ENCODE results near the gene APMAP. TPM values are rescaled to one million over a fixed set of nuclear protein-coding genes. Genes with fewer than 3 reads are reported as not detected.
A peak's percentile ranks its signal among the peaks of the same experiment; 100 is the strongest.

The APMAP gene
- total and polyA plus RNA-seq, 4 donors: 132 to 378 (median 234) TPM

DNA sequence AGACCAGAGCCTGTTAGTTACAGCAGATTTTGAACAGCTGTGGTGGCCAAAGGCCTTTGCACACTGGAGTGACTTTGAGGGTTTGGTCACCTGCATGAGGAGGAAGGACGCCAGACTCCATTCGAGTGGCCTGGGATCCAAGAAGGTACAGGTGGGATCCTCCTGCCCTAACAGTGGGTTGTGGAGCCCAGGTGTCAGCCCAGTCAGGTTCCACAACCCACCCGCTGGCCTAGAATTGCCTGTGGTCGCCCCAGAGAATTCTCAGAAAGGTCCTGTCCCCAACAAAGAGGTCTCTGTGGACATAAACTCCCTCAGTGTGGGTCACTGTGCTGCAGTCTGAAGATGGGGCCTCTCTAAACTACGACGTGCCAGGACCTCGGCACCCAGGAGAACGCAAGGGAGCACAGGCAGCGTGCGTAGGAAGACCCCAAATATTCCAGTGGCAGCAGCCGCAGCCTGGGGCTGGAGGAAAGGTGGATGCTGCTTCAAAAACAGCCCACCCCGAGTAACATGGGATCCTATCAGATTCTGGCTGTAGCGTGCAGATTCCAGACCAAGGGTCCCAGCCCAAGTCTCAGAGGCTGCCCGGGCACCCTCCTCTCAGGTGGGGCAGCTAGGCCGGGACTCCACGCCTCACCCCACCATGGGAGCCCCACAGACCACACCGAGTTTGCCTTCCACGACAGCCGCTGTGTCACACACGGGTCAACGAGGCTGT lies 49.4 kb upstream of the APMAP start:
- Histone ChIP-seq H3K27ac (ENCODE audit: low read depth in 1 of 2, low read length in 2 of 2) (no peak overlapping the region), H3K9ac (ENCODE audit: low read depth in 1 of 2, low read length in 2 of 2) (no peak overlapping the region)
- WGBS: 93% methylated on average over 21 of the region's 21 CpGs

DNA sequence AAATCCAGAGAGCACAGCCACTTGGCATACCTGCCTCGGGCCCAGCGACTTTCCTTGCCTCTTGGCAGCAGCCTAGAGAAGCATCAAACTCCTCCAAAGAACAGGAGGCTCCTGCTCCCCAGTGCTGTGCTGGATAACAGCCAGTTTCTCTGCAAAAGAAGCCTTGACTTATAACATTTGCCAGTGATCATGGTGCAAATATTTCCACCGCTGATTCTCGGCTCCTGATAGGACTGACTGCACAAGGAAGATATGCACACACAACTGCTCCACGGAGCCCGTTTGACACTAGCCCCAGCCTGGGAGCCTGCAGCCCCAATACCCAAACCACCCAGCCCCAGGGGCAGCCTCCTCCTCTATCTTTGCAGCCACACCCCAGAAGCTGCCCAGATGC lies 47.9 kb upstream of the APMAP start:
- no peak overlapping the region for H3K9ac ChIP-seq (ENCODE audit: low read depth in 1 of 2, low read length in 2 of 2)
- TF ChIP-seq, protein P1, sequence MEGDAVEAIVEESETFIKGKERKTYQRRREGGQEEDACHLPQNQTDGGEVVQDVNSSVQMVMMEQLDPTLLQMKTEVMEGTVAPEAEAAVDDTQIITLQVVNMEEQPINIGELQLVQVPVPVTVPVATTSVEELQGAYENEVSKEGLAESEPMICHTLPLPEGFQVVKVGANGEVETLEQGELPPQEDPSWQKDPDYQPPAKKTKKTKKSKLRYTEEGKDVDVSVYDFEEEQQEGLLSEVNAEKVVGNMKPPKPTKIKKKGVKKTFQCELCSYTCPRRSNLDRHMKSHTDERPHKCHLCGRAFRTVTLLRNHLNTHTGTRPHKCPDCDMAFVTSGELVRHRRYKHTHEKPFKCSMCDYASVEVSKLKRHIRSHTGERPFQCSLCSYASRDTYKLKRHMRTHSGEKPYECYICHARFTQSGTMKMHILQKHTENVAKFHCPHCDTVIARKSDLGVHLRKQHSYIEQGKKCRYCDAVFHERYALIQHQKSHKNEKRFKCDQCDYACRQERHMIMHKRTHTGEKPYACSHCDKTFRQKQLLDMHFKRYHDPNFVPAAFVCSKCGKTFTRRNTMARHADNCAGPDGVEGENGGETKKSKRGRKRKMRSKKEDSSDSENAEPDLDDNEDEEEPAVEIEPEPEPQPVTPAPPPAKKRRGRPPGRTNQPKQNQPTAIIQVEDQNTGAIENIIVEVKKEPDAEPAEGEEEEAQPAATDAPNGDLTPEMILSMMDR (IDR thresholded peaks at IDR 0.05; ENCODE audit: low read depth, low read length, missing input control): no peak
- TF ChIP-seq FOXA2 (IDR thresholded peaks at IDR 0.05): no peak
- peaks cover 25 to 80% (median 64%) of the 10 kb centered on the region in 4 donors for H3K4me1 ChIP-seq (ENCODE audit: control insufficient read depth in 4 of 4, insufficient read depth in 4 of 4, low read length in 3 of 4)
- peak; percentile 75 for DNase-seq (ENCODE audit: low spot score)
- H3K27ac ChIP-seq (ENCODE audit: low read depth in 1 of 2, low read length in 2 of 2): peak overlapping the region; percentile 44 to 52
- no peaks in the 10 kb centered on the region for H3K36me3 ChIP-seq (ENCODE audit: control insufficient read depth in 4 of 4, insufficient read depth in 3 of 4, low read depth in 1 of 4, low read length in 3 of 4)
- H3K4me3 ChIP-seq (ENCODE audit: low read depth in 1 of 3, low read length in 3 of 3): no peak overlapping the region
- no peaks in the 10 kb centered on the region for H3K9me3 ChIP-seq (ENCODE audit: control insufficient read depth in 4 of 4, low read length in 3 of 4)
- no peaks in the 10 kb centered on the region for H3K27me3 ChIP-seq (ENCODE audit: control insufficient read depth in 4 of 4, insufficient read depth in 4 of 4, low read length in 3 of 4)
- 31% methylated on average over 6 of the region's 6 CpGs for WGBS

More for the DNA sequence above, 49.4 kb upstream of the APMAP start:
- H3K9me3 ChIP-seq (ENCODE audit: control insufficient read depth in 4 of 4, low read length in 3 of 4): no peaks in the 10 kb centered on the region
- TF ChIP-seq FOXA1 (IDR thresholded peaks at IDR 0.05): no peak
- TF ChIP-seq SP1 (IDR thresholded peaks at IDR 0.05): no peak
- TF ChIP-seq YY1 (IDR thresholded peaks at IDR 0.05): no peak
- no peak for TF ChIP-seq TAF1 (conservative IDR thresholded peaks at IDR 0.05)
- TF ChIP-seq NR2F2 (IDR thresholded peaks at IDR 0.05): no peak
- TF ChIP-seq, protein P2, sequence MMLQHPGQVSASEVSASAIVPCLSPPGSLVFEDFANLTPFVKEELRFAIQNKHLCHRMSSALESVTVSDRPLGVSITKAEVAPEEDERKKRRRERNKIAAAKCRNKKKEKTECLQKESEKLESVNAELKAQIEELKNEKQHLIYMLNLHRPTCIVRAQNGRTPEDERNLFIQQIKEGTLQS (IDR thresholded peaks at IDR 0.05): no peak
- TF ChIP-seq HNF4A (conservative IDR thresholded peaks at IDR 0.05): no peak
- TF ChIP-seq RXRA (IDR thresholded peaks at IDR 0.05): no peak
- TF ChIP-seq, protein P1 (IDR thresholded peaks at IDR 0.05; ENCODE audit: low read depth, low read length, missing input control): no peak
- TF ChIP-seq RAD21 (IDR thresholded peaks at IDR 0.05): no peak
- TF ChIP-seq EGR1 (IDR thresholded peaks at IDR 0.05; ENCODE audit: low read depth in 2 of 2): no peak
- TF ChIP-seq, protein P3, sequence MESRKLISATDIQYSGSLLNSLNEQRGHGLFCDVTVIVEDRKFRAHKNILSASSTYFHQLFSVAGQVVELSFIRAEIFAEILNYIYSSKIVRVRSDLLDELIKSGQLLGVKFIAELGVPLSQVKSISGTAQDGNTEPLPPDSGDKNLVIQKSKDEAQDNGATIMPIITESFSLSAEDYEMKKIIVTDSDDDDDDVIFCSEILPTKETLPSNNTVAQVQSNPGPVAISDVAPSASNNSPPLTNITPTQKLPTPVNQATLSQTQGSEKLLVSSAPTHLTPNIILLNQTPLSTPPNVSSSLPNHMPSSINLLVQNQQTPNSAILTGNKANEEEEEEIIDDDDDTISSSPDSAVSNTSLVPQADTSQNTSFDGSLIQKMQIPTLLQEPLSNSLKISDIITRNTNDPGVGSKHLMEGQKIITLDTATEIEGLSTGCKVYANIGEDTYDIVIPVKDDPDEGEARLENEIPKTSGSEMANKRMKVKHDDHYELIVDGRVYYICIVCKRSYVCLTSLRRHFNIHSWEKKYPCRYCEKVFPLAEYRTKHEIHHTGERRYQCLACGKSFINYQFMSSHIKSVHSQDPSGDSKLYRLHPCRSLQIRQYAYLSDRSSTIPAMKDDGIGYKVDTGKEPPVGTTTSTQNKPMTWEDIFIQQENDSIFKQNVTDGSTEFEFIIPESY (IDR thresholded peaks at IDR 0.05): no peak
- no peak for TF ChIP-seq FOXA2 (IDR thresholded peaks at IDR 0.05)
- DNase-seq (ENCODE audit: low spot score): no peak
- H3K4me1 ChIP-seq (ENCODE audit: control insufficient read depth in 4 of 4, insufficient read depth in 4 of 4, low read length in 3 of 4): peaks cover 34 to 88% (median 74%) of the 10 kb centered on the region in 4 donors
- H3K36me3 ChIP-seq (ENCODE audit: control insufficient read depth in 4 of 4, insufficient read depth in 3 of 4, low read depth in 1 of 4, low read length in 3 of 4): no peaks in the 10 kb centered on the region
- no peak overlapping the region for H3K4me3 ChIP-seq (ENCODE audit: low read depth in 1 of 3, low read length in 3 of 3)
- H3K27me3 ChIP-seq (ENCODE audit: control insufficient read depth in 4 of 4, insufficient read depth in 4 of 4, low read length in 3 of 4): no peaks in the 10 kb centered on the region

All from liver (tissue), 9 donors.